HG02642 (cell line): ENCODE results near the gene NYAP1.
"Not testable (repeated sequence)": the region's sequence is repeated elsewhere in the genome, so short reads cannot be mapped to it uniquely, and the experiment has no call there.

Experiments used
- ATAC-seq: cut with Tn5 transposase; IDR thresholded peaks from one replicate; pipeline ENCODE4 v1.9.1; 2021; ENCODE audit warnings: mild to moderate bottlenecking; ENCODE audit not compliant: unreplicated experiment, poor library complexity

The NYAP1 gene

DNA sequence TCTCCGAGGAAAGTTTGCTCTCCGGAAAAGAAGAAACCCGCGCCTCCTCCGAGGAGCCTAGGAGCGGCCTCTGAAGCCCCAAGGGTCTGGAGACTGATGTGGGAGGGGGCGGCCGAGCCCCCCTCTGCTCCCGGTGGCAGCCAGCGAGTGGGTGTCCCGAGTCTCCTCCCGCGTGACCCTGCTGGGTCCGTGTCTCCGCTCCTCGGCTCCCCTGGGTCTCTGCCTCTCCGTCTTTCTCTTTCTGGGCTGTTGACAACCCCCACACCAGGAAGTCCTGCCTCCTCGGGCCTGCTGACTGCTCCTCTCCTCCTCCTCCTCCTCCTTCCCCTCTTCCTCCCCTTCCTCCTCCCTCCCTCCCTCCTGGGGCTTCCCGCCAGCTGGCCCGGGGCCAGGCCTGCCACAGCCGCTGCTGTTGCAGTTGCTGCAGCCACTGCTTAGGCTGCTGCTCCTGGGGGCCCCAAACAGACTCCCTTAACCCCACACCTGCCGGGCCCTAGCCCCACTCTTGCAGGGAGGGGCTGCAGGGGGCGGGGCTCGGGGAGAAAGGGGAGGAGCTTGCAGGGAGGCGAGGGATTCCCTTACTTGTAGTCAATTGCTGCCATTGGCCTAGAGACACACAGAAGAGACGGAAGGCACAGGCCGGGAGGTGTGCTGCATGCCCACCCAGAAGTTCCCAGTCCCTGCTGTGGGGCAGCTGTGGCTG is 4.6 kb upstream of the NYAP1 start, which contains the start of gene TSC22D4:
TSC22D4 (minus strand) TSS at position 257 of the 703 bp plus-strand sequence. CDS start 1,176 bp downstream, outside the sequence.
- peak; percentile 63 for ATAC-seq

DNA sequence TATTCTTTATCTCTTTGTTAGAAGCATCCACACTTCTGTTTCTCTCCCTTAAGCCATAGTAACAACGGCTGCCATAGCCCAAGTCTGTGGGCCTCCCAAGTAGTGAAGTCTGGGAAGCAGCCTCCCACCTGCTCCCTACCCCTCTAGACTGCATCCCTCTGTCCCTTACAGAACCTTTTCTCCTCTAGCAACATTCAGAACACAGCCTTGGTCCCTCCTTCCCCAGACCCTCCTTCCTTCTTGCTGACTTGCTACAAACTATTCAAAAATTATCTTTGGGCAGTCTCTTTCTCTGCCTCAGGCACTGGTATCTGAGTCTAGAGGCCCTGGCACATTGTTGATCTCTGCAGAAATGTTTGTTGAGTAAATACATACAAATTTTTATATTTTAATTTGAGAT is 2.3 kb upstream of the NYAP1 start:
- no peak for ATAC-seq

DNA sequence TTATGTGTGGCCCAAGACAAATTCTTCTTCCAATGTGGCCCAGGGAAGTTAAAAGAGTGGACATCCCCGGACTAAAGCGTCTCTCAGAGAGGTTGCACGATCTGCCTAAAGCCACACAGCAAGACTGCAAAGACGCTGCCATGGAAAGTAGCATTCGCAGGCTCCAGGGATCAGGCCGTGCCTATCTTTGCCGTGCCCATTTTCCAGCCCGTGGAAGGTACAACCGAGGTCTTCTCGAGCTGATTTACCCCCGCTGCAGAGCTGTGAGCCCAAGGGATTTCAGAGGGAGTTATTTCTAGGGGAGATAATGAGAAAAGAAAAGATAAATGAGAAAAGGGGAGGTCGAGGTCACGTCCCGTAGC is 1.0 kb upstream of the NYAP1 start:
- no peak for ATAC-seq

DNA sequence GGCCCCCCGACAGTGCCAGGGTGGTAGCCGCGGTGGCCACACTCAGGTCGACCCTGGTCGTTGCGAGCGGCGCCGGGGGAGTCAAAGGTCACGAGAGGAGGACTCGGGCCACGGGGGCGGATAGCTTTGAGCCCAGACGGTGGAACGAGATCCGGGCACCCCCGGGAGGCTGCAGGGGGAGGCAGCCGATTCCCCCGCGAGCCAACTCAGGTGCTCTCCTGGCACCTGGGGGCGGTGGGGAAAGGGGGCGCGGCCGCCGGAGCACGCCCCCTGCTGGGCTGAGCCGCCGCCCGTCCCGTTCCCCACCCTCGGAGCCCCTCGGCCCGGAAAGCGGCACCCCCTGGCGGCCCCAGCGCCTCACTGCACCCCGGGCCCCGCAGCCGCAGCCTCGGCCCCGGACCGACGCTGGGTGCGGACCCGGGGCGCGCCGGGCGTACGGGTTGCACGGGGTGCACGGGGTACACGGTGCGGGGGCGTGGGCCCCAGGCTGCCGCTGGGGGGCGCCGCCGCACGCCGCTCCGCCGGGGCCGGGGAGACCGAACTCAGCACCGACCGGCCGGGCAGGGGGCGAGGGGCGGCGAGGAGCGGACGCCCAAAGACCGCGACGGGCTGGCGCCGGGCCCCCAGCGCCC is 521 bp upstream of the NYAP1 start:
- ATAC-seq, result peak; percentile 60

DNA sequence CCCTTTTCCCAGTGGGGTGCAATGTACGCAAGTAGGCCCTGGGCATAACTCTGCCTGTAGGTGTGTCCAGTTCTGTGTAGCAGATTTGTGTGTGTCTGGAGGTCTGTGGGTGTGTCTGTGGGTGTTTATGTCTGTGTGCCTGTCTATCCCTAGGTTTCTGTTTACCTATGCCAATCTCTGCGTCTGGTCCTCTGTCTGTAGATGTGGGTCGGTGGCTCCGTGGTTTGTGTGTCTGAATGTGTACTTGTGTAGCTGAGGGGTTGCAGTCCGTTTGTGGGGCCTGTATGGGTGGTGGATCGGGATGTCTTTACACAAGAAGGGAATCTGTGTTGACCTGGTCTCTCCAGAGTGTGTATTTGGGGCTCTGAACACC is 932 bp downstream of the NYAP1 start:
- no peak for ATAC-seq

DNA sequence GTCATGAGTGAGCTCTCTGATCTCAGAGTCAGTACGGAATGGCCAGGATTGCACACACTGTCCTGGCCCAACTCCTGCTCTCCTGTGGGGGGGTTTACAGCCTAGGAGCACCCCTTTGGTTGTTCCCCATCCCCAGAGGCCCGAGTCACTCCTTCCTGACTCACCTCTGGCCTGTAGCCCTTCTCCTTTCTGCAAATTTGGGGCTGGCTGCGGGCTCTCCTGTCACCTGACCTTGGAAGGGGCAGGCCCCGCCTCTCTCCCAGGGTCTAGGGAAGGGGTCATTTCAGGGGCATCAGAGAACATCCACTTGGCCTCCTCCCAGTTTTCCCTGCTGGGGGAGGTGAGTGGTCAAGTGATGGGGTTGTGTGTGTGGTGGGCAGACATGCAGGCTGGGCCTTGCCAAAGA is 1.7 kb downstream of the NYAP1 start:
- no peak for ATAC-seq

DNA sequence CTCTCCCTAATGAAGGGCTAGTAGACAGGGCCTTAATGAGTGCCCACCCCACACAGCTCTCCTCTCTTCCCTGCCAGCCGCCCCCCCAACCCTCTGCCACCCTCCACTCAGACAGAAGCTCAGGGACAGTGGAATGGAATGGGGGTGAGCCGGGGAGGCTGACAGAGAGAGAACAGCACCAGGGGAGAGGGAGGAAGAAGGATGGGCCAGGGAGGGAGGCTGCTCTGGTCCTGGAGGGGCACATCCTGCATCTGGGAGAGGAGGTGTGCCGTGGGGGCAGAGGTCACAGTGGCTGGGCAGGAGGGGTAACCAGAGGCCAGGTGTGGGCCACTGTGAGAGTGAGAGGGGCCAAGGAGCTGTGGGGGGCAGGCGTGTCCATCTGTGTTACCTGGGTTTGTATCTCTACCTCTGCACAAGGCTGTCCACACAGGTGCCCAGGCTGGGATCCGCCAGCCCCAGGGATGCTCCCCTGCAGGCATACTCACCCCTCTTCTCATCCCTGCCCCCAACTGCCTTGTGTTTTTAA is 2.4 kb downstream of the NYAP1 start:
- no peak for ATAC-seq

DNA sequence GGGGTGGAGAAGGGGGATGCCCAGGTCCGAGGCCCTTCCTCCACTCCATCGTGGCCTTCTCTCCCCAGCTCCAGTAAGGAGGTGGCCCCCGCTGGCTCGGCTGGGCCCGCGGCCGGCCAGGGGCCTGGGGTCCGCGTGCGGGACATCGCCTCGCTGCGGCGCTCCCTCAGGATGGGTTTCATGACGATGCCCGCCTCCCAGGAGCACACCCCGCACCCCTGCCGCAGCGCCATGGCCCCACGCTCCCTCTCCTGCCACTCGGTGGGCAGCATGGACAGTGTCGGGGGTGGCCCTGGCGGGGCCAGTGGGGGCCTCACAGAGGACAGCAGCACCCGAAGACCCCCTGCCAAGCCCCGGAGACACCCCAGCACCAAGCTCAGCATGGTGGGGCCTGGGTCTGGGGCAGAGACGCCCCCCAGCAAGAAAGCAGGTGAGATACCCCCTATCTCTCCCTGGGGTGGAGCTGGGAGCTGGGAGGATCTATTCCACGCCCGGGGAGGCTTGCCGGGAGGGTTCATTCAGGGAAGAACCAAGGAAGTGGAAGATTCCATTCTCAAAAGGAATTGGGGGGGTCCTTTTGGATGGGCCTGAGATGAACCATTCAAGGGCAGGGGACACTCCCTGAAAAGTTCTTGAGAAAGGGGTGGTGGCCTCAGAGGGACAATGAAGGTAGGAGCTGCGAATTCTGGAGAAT is 3.2 kb downstream of the NYAP1 start:
- no peak for ATAC-seq

DNA sequence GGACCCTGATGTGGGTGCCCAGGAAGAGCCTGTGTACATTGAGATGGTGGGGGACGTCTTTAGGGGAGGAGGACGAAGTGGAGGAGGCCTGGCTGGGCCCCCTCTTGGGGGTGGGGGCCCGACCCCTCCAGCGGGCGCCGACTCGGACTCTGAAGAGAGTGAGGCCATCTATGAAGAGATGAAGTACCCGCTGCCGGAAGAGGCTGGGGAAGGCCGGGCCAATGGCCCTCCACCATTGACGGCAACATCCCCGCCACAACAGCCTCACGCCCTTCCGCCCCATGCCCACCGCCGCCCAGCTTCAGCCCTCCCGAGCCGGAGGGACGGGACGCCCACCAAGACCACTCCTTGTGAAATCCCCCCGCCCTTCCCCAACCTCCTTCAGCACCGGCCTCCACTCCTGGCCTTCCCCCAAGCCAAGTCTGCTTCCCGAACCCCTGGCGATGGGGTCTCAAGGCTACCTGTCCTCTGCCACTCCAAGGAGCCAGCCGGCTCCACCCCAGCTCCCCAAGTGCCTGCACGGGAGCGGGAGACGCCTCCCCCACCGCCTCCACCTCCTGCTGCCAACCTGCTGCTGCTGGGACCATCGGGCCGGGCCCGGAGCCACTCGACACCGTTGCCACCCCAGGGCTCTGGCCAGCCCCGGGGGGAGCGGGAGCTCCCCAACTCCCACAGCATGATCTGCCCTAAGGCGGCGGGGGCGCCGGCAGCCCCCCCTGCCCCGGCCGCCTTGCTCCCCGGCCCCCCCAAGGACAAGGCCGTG is 4.8 kb downstream of the NYAP1 start:
- ATAC-seq, result no peak

DNA sequence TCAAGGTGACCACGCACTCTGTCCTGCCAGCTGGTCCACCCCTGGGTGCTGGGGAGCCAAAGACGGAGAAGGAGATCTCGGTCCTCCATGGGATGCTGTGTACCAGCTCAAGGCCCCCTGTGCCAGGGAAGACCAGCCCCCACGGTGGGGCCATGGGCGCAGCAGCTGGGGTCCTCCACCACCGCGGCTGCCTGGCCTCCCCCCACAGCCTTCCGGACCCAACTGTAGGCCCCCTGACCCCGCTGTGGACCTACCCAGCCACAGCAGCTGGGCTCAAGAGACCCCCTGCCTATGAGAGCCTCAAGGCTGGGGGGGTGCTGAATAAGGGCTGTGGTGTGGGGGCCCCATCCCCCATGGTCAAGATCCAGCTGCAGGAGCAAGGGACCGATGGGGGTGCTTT is 5.4 kb downstream of the NYAP1 start:
- ATAC-seq, result no peak

DNA sequence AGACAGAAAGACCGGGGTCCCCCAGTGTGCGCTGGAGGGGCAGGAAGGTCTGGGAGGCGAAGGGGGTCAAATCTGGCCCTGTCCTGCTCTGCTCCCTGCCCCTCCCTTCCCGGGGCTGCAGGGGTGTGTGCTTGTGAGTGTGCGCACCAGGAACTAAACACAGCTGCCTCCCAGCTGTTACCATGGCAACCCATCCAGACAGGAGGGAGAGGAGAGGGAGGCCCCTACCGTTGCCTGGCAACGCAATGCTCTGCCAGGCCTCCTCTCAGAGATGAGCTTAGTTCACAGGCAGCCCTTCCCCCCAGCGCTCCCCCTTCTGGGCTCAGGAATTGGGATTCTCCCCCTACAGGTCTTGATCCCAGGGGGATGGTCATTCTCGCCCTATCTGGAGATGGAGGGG is 6.1 kb downstream of the NYAP1 start:
- ATAC-seq, result no peak

DNA sequence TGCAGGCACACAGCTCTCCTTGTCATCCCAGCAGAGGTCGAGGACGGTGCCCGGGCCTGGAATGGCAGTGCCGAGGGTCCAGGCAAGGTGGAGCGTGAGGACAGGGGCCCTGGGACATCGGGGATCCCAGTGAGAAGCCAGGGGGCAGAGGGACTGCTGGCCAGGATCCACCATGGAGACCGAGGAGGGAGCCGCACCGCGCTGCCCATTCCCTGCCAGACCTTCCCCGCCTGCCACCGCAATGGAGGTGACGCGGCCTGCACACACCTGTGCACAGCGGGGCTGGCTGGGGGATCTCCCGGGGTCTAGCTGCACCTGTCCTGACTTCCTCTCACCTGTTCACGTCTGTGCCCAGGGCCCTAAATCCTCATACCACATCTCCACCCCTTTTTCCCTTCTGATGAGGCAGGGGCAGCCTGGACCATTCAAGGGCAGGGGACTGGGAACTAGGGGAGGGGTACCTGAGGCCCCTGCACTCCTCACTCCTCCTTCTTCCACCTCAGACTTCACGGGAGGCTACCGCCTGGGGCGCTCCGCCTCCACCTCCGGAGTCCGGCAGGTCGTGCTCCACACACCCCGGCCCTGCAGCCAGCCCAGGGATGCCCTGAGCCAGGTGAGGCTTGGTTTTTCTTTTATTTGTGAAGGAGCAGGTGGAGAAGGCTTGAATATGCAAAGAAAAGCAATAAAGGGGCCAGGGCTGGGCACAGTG is 6.9 kb downstream of the NYAP1 start:
- ATAC-seq, result no peak

DNA sequence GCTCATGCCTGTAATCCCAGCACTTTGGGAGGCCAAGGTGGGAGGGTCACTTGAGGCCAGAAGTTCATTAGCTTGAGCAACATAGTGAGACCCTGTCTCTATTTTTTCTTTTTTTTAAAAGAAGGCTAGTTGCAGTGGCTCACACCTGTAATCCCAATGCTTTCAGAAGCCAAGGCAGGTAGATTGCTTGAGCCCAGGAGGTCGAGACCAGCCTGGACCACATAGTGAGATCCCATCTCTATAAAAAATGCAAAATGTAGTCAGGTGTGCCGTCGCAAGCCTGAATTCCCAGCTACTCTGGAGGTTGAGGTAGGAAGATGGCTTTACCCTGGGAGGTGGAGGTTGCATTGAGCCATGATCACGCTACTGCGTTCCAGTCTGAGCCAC is 7.5 kb downstream of the NYAP1 start:
- no peak for ATAC-seq

DNA sequence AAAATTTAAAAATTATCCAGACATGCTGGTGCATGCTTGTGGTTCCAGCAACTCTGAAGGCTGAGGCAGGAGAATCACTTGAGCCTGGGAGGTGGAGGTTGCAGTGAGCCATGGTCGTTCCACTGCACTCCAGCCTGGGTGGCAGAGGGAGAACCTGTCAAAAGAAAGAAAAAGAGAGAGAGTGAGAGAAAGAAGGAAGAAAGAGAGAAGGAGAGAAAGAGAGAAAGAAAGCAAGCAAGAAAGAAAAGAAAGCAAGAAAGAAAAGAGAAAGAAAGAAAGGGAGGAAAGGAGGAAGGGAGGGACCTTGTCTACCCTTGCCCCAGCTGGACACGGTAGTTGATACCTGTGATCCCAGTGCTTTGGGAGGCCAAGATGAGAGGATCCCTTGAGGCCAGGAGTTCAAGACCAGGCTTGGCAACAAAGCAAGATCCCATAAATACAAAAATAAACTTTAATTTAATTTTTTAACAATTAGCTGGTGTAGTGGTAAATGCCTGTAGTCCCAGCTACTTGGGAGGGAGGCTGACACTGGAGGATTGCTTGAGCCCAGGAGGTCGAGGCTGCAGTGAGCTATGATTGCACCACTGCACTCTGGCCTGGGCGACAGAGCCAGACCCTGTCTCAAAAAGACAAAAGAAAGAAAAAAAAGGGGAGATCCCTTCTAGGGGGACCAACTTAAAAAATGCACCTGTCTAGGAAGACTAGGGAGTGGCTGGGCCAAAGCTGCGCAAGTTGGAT is 9.2 kb downstream of the NYAP1 start:
- no peak for ATAC-seq

DNA sequence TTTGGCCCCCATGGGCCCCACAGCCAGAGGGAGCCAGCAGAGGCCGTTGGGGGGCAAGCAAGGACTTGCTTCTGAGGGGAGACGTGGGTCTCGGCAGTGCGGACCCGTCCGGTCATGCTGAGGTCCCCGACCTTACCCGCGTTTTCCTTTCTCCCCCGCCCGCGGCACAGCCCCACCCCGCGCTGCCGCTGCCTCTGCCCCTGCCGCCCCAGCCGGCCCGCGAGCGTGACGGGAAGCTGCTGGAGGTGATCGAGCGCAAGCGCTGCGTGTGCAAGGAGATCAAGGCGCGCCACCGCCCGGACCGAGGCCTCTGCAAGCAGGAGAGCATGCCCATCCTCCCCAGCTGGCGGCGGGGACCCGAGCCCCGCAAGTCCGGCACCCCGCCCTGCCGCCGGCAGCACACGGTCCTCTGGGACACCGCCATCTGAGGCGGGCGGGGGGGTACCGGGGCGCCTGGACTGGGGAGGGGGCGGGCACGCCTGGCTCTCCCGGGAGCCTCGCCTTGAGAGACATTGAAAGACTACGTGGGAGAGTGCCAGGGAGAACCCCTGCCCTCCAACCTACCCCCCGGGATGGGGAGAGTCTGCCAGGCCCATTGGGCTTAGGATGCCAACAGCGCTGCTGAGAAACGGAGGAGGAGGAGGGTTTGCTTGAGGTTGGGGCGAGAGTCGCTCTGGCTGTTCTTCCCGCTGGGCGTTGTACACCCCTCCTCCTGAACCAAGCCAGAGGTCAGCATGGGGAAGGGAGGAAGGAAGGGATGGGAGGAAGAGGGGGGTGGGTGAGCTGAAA is 9.9 kb downstream of the NYAP1 start:
- ATAC-seq, result no peak

DNA sequence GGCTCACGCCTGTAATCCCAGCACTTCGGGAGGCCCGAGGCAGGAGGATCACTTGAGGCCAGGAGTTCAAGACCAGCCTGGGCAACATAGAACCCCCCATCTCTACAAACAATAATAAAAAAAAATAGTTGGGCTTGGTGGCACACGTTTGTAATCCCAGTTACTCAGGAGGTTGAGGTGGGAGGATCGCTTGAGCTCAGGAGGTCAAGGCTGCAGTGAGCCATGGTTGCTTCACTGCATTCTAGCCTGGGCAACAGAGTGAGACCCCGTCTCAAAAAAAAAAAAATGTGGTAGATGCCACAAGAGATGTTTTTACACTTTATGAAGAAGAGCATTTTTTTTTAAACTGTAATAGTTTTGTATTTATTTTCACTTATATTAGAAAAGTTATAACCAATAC is 12.8 kb downstream of the NYAP1 start:
- ATAC-seq, result no peak

DNA sequence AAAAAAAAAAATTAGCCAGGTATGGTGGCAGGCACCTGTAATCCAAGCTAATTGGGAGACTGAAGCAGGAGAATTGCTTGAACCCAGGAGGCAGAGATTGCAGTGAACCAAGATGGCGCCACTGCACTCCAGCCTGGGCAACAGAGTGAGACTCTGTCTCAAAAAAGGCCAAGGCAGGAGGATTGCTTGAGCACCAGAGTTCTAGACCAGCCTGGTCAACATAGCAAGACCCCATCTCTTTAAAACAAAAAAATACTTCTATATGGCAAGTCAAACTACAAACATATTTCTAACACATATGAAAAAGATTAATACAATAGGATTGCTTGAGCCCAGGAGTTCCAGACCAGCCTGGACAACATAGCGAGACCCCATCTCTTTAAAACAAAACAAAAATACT is 17.0 kb downstream of the NYAP1 start:
- ATAC-seq, result not testable (repeated sequence)

DNA sequence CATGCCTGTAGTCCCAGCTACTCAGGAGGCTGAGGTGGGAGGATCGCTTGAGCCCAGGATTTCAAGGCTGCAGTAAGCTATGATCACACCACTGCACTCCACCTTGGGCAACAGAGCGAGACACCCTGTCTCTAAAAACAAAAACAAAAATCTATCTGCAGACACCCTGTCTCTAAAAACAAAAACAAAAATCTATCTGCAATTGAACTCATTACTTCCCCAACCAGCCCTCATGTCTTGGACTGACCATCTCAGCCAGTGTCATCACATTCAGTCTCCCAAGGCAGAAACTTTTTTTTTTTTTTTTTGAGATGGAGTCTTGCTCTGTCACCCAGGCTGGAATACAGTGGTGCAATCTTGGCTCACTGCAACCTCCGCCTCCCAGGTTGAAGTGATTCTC is 20.3 kb downstream of the NYAP1 start:
- ATAC-seq, result not testable (repeated sequence)
